Measurements from ENCODE around the gene FNDC3A. TPM values are rescaled to one million over a fixed set of nuclear protein-coding genes. Genes with fewer than 3 reads are reported as not detected.
A peak's percentile ranks its signal among the peaks of the same experiment; 100 is the strongest.

FNDC3A gene
- total RNA-seq, 1 donor from 2014 or later, result 61.4 TPM

DNA sequence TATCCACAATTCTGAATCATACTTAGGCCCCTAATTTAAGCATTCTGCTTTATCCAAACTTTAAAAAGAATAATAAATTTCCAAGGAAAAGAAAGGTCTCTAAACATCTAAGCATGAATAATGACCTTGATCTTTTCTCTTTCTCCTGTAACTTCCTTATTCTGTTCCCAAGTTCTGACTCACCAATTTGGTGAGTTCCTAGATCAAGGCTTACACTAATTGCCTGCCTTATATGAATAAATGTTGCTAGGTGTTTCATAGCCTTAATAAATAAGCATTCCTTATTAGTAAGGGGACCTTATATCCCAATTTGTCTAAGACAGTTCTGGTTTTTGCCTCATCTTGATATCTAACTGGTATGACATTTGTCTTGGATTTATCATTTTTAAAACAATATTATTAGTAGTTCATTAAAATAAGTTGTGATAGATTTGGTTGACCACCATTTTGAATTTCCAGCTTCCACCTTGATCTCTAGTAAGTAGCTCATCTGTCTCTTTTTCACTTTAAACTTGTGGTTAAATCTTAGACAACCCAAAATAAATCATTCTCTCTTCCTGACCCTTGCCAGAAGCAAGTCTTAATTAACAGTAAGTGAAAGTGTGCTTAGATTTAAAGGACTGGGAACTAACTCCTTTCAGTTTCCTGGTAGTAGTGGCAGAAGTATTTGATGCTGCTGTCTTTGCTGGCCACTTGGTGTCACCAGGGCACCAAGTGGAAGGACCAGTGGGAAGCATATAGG is 123.2 kb downstream of the FNDC3A start:
- H3K27me3 ChIP-seq (ENCODE audit: low read depth), result no peaks in the 10 kb centered on the region
- H3K27ac ChIP-seq, result peak overlapping the region; percentile 68
- intact Hi-C loops (cut with DNase I), result no loop called here
- H3K4me1 ChIP-seq, result peaks cover 25% of the 10 kb centered on the region
- TF ChIP-seq CTCF (IDR thresholded peaks at IDR 0.05), result peak; percentile 60
- no peak overlapping the region for H3K4me3 ChIP-seq
- ATAC-seq (peak; percentile 46 to 60), DNase-seq (no peak)
- no peaks in the 10 kb centered on the region for H3K9me3 ChIP-seq
- H3K36me3 ChIP-seq, result no peaks in the 10 kb centered on the region

GRCh38 chr13:49099513-49099877 is 123.8 kb downstream of the FNDC3A start:
- Histone ChIP-seq H3K9me3 (no peaks in the 10 kb centered on the region), H3K36me3 (no peaks in the 10 kb centered on the region), H3K27ac (no peak overlapping the region), H3K4me1 (peaks cover 25% of the 10 kb centered on the region), H3K27me3 (ENCODE audit: low read depth) (no peaks in the 10 kb centered on the region), H3K4me3 (no peak overlapping the region)
- ATAC-seq, result no peak
- no peak for TF ChIP-seq CTCF (IDR thresholded peaks at IDR 0.05)
- no peak for DNase-seq
- intact Hi-C loops (cut with DNase I), result no loop called here

DNA sequence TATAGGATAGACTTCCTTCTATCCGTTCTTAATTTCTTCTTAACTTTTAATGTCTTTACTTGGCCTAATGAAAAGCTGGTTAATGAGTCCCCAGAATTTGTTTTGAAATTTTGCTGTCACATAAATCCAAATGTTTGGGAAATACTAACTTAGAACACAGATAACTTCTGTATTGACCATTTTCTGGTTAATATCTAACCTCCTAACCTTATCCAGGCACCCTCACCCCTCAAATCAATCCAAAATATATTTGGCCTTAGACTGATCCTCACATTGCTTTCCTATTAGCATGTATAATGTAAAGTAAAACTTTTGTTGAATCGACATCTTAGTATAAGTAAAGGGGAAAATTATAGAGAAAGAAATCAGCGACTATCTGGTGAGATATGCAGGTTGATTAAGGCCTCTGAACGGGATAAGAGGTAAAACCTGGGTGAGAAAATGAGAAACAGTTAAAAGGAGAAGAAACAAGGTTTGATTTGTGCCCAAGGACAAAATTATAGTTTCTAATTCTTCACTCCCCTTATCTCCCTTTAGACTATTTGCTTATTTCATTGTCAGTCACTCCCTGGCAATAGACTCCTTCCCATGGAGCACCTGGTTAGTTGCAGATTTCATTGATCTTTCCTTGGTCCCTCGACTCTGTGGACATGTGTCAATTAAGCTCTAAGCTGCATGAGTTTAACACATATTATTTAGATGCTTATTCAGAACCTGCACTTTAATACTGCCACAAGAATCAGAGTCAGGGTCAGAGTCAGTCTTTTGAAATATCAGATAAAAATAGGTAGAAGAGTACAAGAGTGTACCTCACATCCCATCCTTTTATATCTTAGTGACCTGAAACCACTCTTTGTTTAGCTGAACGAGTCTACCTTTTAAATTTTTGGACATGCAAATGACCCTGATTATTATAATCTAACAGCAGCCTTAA is 125.2 kb downstream of the FNDC3A start:
- ATAC-seq (no peak), DNase-seq (no peak)
- H3K4me3 ChIP-seq, result no peak overlapping the region
- H3K27ac ChIP-seq, result no peak overlapping the region
- intact Hi-C loops (cut with DNase I), result no loop called here
- no peak for TF ChIP-seq CTCF (IDR thresholded peaks at IDR 0.05)
- peaks cover 25% of the 10 kb centered on the region for H3K4me1 ChIP-seq
- H3K27me3 ChIP-seq (ENCODE audit: low read depth), result no peaks in the 10 kb centered on the region
- no peaks in the 10 kb centered on the region for H3K9me3 ChIP-seq
- H3K36me3 ChIP-seq, result no peaks in the 10 kb centered on the region

- ATAC-seq (peak in 1 of 2 donors; percentile 35), DNase-seq (no peak)
- Histone ChIP-seq H3K4me3 (no peak overlapping the region), H3K27ac (no peak overlapping the region), H3K9me3 (no peaks in the 10 kb centered on the region), H3K27me3 (ENCODE audit: low read depth) (no peaks in the 10 kb centered on the region), H3K36me3 (no peaks in the 10 kb centered on the region), H3K4me1 (peaks cover 30% of the 10 kb centered on the region)
- no peak for TF ChIP-seq CTCF (IDR thresholded peaks at IDR 0.05)
- intact Hi-C loops (cut with DNase I), result no loop called here
Measured at GRCh38 chr13:49108196-49108595, 132.5 kb downstream of the FNDC3A start.

- Histone ChIP-seq H3K36me3 (peaks cover 7% of the 10 kb centered on the region), H3K9me3 (no peaks in the 10 kb centered on the region), H3K4me1 (peaks cover 39% of the 10 kb centered on the region), H3K27me3 (ENCODE audit: low read depth) (no peaks in the 10 kb centered on the region), H3K27ac (peak overlapping the region; percentile 50), H3K4me3 (peak overlapping the region; percentile 63)
- ATAC-seq, result peak; percentile 85 to 93
- intact Hi-C loops (cut with DNase I), result no loop called here
- no peak for TF ChIP-seq CTCF (IDR thresholded peaks at IDR 0.05)
- peak; percentile 87 for DNase-seq
Measured at GRCh38 chr13:49110122-49110912, 134.6 kb downstream of the FNDC3A start.
